SK-N-MC (cell line): ENCODE data around the gene ATP1B2.

ENCODE experiments used
- EZH2 ChIP-seq: fragments of 200-600 bp; sonication (generic); IDR thresholded peaks from one replicate; pipeline ENCODE4 v1.6.1; 2017; ENCODE audit warnings: antibody characterized with exemption
- FOXP2 ChIP-seq: optimal IDR thresholded peaks from 2 replicates; pipeline ENCODE3; 2011; ENCODE audit warnings: mild to moderate bottlenecking, moderate library complexity; ENCODE audit not compliant: insufficient read depth; ENCODE audit errors: extremely low read length, control extremely low read depth
- POLR2AphosphoS5 ChIP-seq: IDR thresholded peaks from 2 replicates; pipeline ENCODE4 v1.6.1; 2012; ENCODE audit warnings: mild to moderate bottlenecking, low read depth, low read length, borderline replicate concordance

DNA sequence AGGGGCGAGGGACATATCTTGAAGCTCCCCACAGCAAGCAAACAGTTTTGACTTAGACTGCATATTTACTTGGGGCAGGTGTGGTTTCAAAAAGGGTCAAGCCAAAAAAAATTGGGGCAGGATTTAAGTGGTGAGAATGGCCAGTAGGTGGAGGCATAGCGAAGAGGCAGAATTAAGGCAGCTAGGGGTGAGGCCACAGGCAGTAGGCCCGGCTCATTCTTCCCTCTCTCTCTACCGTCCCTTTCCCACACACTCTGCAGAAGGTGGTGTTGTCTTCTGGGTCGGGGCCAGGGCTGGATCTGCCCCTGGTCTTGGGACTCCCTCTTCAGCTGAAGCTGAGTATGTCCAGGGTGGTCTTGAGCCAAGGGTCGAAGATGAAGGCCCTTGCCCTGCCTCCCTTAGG lies 18.2 kb upstream of the ATP1B2 start:
- TF ChIP-seq POLR2AphosphoS5: no peak
- TF ChIP-seq EZH2: no peak
- TF ChIP-seq FOXP2: no peak
